SU-DHL-6 (cell line): ENCODE results near the gene LBH.

Experiments
- H2AFZ ChIP-seq: fragments of 200-600 bp; sonication (generic); 2 replicates; pipeline ENCODE4 v1.6.1; 2014; ENCODE audit warnings: low read depth, mild to moderate bottlenecking, moderate library complexity, mixed read lengths, antibody characterized with exemption, low read length; ENCODE audit not compliant: severe bottlenecking
- H3F3A ChIP-seq: fragments of 200-600 bp; shearing (Covaris generic); 2 replicates; pipeline ENCODE4 v1.6.0; 2016; ENCODE audit warnings: antibody characterized with exemption, mild to moderate bottlenecking; ENCODE audit not compliant: insufficient read depth
- H3K27ac ChIP-seq: fragments of 200-600 bp; sonication (generic); 2 replicates; pipeline ENCODE4 v1.5.1; 2016; ENCODE audit warnings: low read depth, mild to moderate bottlenecking, low read length, moderate library complexity, mixed read lengths
- H3K27me3 ChIP-seq: fragments of 200-600 bp; sonication (generic), shearing (Covaris generic); 2 replicates; pipeline ENCODE4 v1.6.0; 2014; ENCODE audit warnings: mild to moderate bottlenecking, low read length
- H3K36me3 ChIP-seq: fragments of 200-600 bp; sonication (generic); 2 replicates; pipeline ENCODE4 v1.6.1; 2014; ENCODE audit warnings: mild to moderate bottlenecking, low read length, mixed read lengths
- H3K4me2 ChIP-seq: fragments of 300-600, 200-600 bp; shearing (Covaris generic), sonication (generic); 2 replicates; pipeline ENCODE4 v1.6.0; 2014; ENCODE audit warnings: low read length, low read depth, mild to moderate bottlenecking; ENCODE audit not compliant: poor library complexity, severe bottlenecking
- H3K4me3 ChIP-seq: fragments of 200-600 bp; sonication (generic); 2 replicates; pipeline ENCODE4 v1.5.1; 2014; ENCODE audit warnings: antibody characterized with exemption, low read length, mild to moderate bottlenecking, mixed read lengths; ENCODE audit not compliant: insufficient read depth, poor library complexity, severe bottlenecking
- H3K79me2 ChIP-seq: fragments of 200-600 bp; sonication (generic); 2 replicates; pipeline ENCODE4 v1.6.1; 2014; ENCODE audit warnings: mild to moderate bottlenecking, low read length, moderate library complexity; ENCODE audit not compliant: insufficient read depth
- H3K9ac ChIP-seq: fragments of 200-600 bp; sonication (generic); 2 replicates; pipeline ENCODE4 v1.7.0; 2014; ENCODE audit warnings: mild to moderate bottlenecking, low read length
- H3K9me2 ChIP-seq: fragments of 200-600 bp; sonication (generic); replicated peaks from 2 replicates; pipeline ENCODE4 v1.6.1; 2014; ENCODE audit warnings: low read length; ENCODE audit not compliant: insufficient read depth
- H3K9me3 ChIP-seq: fragments of 200-600 bp; sonication (generic); 2 replicates; pipeline ENCODE4 v1.6.1; 2014; ENCODE audit warnings: low read length, mixed read lengths; ENCODE audit not compliant: insufficient read depth
- H4K20me1 ChIP-seq: fragments of 200-600 bp; sonication (generic); 2 replicates; pipeline ENCODE4 v1.6.1; 2014; ENCODE audit warnings: low read depth, mild to moderate bottlenecking, antibody characterized with exemption, low read length, moderate library complexity, mixed read lengths
- CTCF ChIP-seq: fragments of 200-600 bp; sonication (generic); IDR thresholded peaks from one replicate; pipeline ENCODE4 v1.5.1; 2017; ENCODE audit warnings: antibody characterized with exemption, mild to moderate bottlenecking, low read length, moderate library complexity; ENCODE audit not compliant: insufficient read depth, poor library complexity, severe bottlenecking
- EZH2phosphoT487 ChIP-seq: fragments of 200-600 bp; sonication (generic), shearing (Covaris generic); conservative IDR thresholded peaks from 2 replicates; pipeline ENCODE4 v1.6.1; 2018; ENCODE audit warnings: mild to moderate bottlenecking, antibody characterized with exemption, low read length, moderate library complexity, mixed read lengths

Gene LBH

DNA sequence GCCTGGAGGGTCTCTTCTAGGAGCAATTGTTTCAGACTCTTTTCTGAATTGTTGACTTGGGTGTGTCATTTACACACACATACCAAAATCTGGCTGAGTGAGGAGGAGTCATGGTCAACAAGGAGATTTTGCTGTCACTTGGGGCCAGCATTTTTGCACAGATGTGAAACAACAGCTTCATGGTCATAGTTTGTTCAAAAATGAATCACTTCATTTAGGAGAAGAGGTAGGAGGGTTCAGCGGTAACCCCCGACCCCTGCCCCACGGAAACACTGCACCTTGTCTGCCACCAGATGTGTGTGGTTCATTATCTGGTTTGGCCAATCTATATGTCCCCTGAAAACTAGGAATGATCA lies 42.2 kb downstream of the LBH start:
- no peaks in the 10 kb centered on the region for H3K79me2 ChIP-seq
- no peaks in the 10 kb centered on the region for H3K36me3 ChIP-seq
- 0 out of 2 replicates have a peak, but pooled peaks cover 3% of the 10 kb centered on the region for H3K27me3 ChIP-seq
- H4K20me1 ChIP-seq, result no peaks in the 10 kb centered on the region
- no peak overlapping the region for H3K27ac ChIP-seq
- no peak overlapping the region for H3K4me2 ChIP-seq
- H3K4me3 ChIP-seq, result no peak overlapping the region
- H2AFZ ChIP-seq, result no peak overlapping the region
- no peak for TF ChIP-seq EZH2phosphoT487
- TF ChIP-seq CTCF, result no peak
- H3F3A ChIP-seq, result no peaks in the 10 kb centered on the region
- no peaks in the 10 kb centered on the region for H3K9me2 ChIP-seq
- no peak overlapping the region for H3K9ac ChIP-seq
- no peaks in the 10 kb centered on the region for H3K9me3 ChIP-seq

GRCh38 chr2:30275256-30275655 lies 43.9 kb downstream of the LBH start:
- Histone ChIP-seq H3K27ac (no peak overlapping the region), H3K36me3 (no peaks in the 10 kb centered on the region), H3K4me2 (no peak overlapping the region)

DNA sequence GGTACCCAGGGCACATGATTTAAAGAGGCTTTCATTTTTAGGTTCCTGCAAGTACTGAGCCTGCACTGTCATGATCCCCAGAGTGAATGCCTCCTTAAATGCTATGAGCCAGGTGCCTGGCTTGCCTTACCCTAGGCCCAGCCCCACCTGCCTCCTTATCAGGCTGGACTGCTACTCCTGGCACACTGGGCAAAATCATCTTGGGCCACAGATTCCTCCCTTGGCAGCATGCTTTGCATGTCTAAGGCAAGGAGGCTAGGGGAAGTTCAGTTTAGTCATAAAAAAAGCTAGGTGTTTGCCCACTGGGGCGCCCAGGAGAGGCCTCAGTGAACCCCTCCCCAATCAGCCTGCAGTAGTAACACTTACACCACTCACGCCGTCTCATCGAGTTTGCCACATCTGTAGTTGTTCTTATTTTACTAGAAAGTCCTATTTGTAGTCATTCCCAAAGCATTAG lies 45.1 kb downstream of the LBH start:
- no peak for TF ChIP-seq EZH2phosphoT487
- TF ChIP-seq CTCF, result no peak
- Histone ChIP-seq H3K36me3 (no peaks in the 10 kb centered on the region), H3K9ac (no peak overlapping the region), H3K9me3 (no peaks in the 10 kb centered on the region), H2AFZ (no peak overlapping the region), H3K9me2 (no peaks in the 10 kb centered on the region), H3K4me3 (no peak overlapping the region), H3K4me2 (no peak overlapping the region), H3K27ac (no peak overlapping the region), H4K20me1 (no peaks in the 10 kb centered on the region), H3F3A (no peaks in the 10 kb centered on the region), H3K79me2 (no peaks in the 10 kb centered on the region), H3K27me3 (0 out of 2 replicates have a peak, but pooled peaks cover 3% of the 10 kb centered on the region)

More at GRCh38 chr2:30275256-30275655, 43.9 kb downstream of the LBH start:
- Histone ChIP-seq H3K9ac (no peak overlapping the region), H3K27me3 (0 out of 2 replicates have a peak, but pooled peaks cover 3% of the 10 kb centered on the region), H3K9me3 (no peaks in the 10 kb centered on the region), H4K20me1 (no peaks in the 10 kb centered on the region), H3F3A (no peaks in the 10 kb centered on the region), H3K79me2 (no peaks in the 10 kb centered on the region), H3K9me2 (no peaks in the 10 kb centered on the region), H3K4me3 (no peak overlapping the region), H2AFZ (no peak overlapping the region)
- TF ChIP-seq EZH2phosphoT487 (no peak), CTCF (no peak)
